Kidney epithelial cell (primary cell): ENCODE data around the gene EFCAB11. TPM values are rescaled to one million over a fixed set of nuclear protein-coding genes. Genes with fewer than 3 reads are reported as not detected.

ENCODE experiments used
- DNase-seq: peaks from one replicate; pipeline ENCODE4 v3.0.0-alpha.2; 2010; ENCODE audit warnings: low read depth
- H3K27me3 ChIP-seq: 2 replicates; pipeline ENCODE4 v1.6.0; 2011; ENCODE audit warnings: low read length; ENCODE audit not compliant: control insufficient read depth, insufficient read depth
- H3K36me3 ChIP-seq: 2 replicates; pipeline ENCODE4 v1.5.1; 2011; ENCODE audit warnings: low read length; ENCODE audit not compliant: control insufficient read depth, insufficient read depth
- H3K4me3 ChIP-seq: 2 replicates; pipeline ENCODE4 v1.5.1; 2011; ENCODE audit warnings: low read depth, mild to moderate bottlenecking, control low read depth, low read length
- total RNA-seq: library from RNA; depleted of rRNA; stranded (reverse); fragments of >200 nt; gene quantifications from 2 replicates; pipeline ENCODE4 v1.2.3, GENCODE V29; 2015
- TF ChIP-seq, protein P1 (sequence below): IDR thresholded peaks from 2 replicates; pipeline ENCODE4 v1.5.1; 2011; ENCODE audit warnings: mild to moderate bottlenecking, moderate library complexity, low read length, control low read depth, inconsistent platforms; ENCODE audit not compliant: insufficient read depth, poor library complexity, severe bottlenecking

EFCAB11 gene
- total RNA-seq, 1 donor from 2014 or later = 12.8 TPM

DNA sequence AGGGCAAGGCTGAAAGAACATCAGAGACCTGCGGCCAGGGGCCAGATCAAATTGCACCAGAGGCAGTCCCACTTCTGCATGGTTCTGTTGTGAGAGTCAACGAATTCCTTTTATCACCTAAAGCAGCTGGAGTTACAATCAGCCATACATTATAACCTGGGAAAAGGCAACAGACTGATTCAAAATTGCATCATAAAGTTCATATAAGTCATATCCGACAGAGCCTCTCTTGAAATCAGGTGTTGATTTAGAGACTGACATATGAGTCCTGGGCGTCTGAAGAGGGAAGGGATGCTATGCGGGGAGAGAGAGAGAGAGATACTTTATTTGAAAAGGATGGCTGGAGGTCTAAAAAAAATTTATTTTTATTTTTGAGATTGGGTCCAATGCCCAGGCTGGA lies 89.4 kb downstream of the EFCAB11 start:
- no peak for DNase-seq
- Histone ChIP-seq H3K36me3 (no peaks in the 10 kb centered on the region), H3K27me3 (no peaks in the 10 kb centered on the region), H3K4me3 (no peak overlapping the region)
- TF ChIP-seq, protein P1, sequence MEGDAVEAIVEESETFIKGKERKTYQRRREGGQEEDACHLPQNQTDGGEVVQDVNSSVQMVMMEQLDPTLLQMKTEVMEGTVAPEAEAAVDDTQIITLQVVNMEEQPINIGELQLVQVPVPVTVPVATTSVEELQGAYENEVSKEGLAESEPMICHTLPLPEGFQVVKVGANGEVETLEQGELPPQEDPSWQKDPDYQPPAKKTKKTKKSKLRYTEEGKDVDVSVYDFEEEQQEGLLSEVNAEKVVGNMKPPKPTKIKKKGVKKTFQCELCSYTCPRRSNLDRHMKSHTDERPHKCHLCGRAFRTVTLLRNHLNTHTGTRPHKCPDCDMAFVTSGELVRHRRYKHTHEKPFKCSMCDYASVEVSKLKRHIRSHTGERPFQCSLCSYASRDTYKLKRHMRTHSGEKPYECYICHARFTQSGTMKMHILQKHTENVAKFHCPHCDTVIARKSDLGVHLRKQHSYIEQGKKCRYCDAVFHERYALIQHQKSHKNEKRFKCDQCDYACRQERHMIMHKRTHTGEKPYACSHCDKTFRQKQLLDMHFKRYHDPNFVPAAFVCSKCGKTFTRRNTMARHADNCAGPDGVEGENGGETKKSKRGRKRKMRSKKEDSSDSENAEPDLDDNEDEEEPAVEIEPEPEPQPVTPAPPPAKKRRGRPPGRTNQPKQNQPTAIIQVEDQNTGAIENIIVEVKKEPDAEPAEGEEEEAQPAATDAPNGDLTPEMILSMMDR = no peak

DNA sequence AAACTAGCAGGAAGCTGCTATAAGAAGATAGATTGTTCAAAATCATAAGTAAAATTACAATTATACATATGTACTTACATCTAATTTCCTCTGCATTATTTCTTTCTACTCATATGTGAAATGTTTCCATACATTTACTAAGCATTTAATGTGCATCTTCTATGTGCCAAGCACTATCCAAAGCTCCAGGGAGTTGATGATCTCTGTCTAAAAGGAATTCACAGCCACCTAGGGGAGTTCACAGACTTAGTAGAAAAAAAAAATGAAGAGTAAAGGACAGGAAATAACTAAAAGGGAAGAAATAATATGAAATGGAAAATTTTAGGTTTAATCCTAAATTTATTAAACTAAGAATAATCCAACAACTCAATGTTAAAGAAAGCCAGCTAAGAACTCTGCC lies 91.7 kb downstream of the EFCAB11 start:
- DNase-seq = no peak
- TF ChIP-seq, protein P1 = no peak
- Histone ChIP-seq H3K36me3 (no peaks in the 10 kb centered on the region), H3K27me3 (no peaks in the 10 kb centered on the region), H3K4me3 (no peak overlapping the region)

- TF ChIP-seq, protein P1 = no peak
- no peak for DNase-seq
- no peak overlapping the region for H3K4me3 ChIP-seq
- no peaks in the 10 kb centered on the region for H3K36me3 ChIP-seq
- no peaks in the 10 kb centered on the region for H3K27me3 ChIP-seq
Observed at GRCh38 chr14:89861630-89862029, 92.9 kb downstream of the EFCAB11 start.

GRCh38 chr14:89858089-89858488 lies 96.4 kb downstream of the EFCAB11 start:
- H3K36me3 ChIP-seq = no peaks in the 10 kb centered on the region
- H3K4me3 ChIP-seq = no peak overlapping the region
- no peak for DNase-seq
- TF ChIP-seq, protein P1 = no peak
- no peaks in the 10 kb centered on the region for H3K27me3 ChIP-seq

- TF ChIP-seq, protein P1 = no peak
- no peak for DNase-seq
- H3K4me3 ChIP-seq = no peak overlapping the region
- H3K27me3 ChIP-seq = no peaks in the 10 kb centered on the region
- H3K36me3 ChIP-seq = no peaks in the 10 kb centered on the region
Observed at GRCh38 chr14:89856871-89857345, 97.6 kb downstream of the EFCAB11 start.

GRCh38 chr14:89855961-89856656 lies 98.4 kb downstream of the EFCAB11 start:
- no peak for DNase-seq
- no peak overlapping the region for H3K4me3 ChIP-seq
- TF ChIP-seq, protein P1 = no peak
- no peaks in the 10 kb centered on the region for H3K36me3 ChIP-seq
- no peaks in the 10 kb centered on the region for H3K27me3 ChIP-seq
